OCI-LY1 (cell line): Measurements from ENCODE around the gene PLP1.

Source experiments
- EZH2 ChIP-seq: fragments of 200-600 bp; sonication (generic), shearing (Covaris generic); IDR thresholded peaks from 2 replicates; pipeline ENCODE4 v1.8.0; 2017; ENCODE audit warnings: borderline replicate concordance, mixed run types, mild to moderate bottlenecking, antibody characterized with exemption, low read length, moderate library complexity, mixed read lengths
- TF ChIP-seq, protein P1 (sequence below): fragments of 200-600 bp; sonication (generic), shearing (Covaris generic); IDR thresholded peaks from 2 replicates; pipeline ENCODE4 v1.5.1; 2017; ENCODE audit warnings: mild to moderate bottlenecking, antibody characterized with exemption, low read length, moderate library complexity, mixed read lengths

DNA sequence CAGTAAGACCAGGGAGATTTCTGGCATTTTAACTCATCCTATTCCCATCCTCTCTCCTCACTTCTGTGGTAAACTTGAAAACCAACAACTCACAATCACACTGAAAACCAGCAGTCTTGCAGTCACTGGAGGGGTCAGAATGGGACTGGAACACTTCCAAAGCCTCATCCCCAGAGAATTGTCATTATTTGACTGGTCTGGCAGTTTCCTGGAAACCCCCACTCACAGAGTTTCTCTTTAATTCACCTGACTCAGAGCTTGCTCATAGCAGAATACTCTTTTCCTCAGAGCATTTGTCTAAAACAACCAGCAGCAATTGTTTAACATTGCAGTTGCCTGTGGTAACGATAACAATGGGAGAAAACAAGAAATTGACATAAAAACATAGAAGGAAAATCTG, 62.8 kb downstream of the PLP1 start:
- TF ChIP-seq, protein P1, sequence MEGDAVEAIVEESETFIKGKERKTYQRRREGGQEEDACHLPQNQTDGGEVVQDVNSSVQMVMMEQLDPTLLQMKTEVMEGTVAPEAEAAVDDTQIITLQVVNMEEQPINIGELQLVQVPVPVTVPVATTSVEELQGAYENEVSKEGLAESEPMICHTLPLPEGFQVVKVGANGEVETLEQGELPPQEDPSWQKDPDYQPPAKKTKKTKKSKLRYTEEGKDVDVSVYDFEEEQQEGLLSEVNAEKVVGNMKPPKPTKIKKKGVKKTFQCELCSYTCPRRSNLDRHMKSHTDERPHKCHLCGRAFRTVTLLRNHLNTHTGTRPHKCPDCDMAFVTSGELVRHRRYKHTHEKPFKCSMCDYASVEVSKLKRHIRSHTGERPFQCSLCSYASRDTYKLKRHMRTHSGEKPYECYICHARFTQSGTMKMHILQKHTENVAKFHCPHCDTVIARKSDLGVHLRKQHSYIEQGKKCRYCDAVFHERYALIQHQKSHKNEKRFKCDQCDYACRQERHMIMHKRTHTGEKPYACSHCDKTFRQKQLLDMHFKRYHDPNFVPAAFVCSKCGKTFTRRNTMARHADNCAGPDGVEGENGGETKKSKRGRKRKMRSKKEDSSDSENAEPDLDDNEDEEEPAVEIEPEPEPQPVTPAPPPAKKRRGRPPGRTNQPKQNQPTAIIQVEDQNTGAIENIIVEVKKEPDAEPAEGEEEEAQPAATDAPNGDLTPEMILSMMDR, result no peak
- no peak for TF ChIP-seq EZH2
